CD4-positive, alpha-beta T cell treated with Interleukin-12 subunit alpha and Interleukin-12 subunit beta, for 1 hour (primary cell): ENCODE measurements around the gene VCAN.

Experiments
- DNase-seq: peaks from one replicate; pipeline ENCODE4 v3.0.0-alpha.2; 2020

The VCAN gene

DNA sequence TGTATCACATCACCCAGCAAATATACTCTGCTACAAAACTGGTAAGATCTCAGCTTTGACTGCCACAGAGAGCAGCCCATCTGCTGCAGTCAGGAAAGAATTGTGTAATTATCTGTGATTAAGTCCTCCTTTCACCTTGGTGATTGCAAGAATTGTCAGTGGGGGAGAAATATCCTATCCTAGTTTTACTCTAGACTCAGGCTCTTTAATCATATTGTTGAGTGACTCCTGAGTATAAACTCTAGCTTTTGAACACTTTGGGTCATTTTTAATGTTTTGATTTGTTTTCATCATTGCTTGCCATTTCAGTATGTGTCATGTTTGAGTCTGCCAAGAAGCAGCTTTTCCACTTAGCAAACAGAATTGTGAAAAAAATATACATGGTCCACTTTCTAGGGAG is 32.1 kb downstream of the VCAN start:
- DNase-seq: no peak

DNA sequence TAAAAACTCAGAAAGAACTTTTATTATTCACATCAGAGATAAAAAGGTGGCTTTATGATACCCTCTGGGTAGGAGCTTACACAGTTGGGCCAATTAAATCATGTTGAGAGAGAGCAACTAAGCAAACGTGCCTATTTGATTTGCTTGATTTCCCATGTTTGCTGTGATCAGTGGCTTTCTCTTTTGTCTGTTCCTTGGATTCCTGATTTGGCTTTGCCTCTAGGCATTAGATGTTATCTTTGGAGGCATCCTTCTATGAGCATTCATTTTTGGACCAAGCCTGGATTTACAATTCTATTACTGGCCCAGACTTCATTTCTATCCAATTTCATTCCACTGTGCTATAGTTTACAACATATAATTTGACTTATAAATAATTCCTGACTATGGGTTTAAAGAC is 35.9 kb downstream of the VCAN start:
- no peak for DNase-seq

DNA sequence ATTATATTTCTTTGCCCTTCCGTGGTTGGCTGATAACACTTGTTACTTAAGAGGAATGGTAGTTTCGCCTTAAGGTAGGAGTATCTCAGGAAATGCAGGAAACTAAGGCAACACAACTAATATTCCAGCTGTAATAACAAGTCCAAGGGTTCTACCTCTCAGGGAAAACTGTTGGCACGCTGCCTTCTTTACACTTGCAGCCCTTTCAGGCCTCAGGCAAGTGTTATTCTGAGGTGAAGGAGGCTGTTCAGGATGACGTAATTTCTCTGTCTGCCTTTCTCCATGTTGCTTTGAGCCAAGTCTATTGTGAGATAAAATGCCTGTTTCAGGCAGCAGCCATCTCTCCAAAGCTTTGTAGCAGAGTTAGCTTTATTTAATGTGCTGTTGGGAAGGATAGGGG is 38.0 kb downstream of the VCAN start:
- no peak for DNase-seq

DNA sequence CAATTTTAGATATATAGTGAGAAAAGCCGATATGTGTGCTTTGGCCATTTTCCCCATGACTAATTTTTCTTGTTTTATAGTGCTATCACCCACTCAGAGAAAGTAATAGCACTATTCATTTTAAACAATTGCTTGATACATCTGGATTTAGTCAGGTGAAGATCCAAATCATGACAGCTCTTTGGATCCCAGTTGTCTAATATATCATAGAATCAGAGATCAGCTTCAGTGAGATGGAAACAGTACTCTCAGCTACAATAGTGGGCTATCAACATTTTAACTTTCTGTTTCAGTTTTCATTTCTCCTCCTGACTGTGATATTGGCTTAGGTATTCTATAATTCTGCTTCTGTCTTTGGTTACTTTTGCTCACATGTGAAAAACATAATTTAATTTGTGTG is 38.7 kb downstream of the VCAN start:
- DNase-seq: no peak

DNA sequence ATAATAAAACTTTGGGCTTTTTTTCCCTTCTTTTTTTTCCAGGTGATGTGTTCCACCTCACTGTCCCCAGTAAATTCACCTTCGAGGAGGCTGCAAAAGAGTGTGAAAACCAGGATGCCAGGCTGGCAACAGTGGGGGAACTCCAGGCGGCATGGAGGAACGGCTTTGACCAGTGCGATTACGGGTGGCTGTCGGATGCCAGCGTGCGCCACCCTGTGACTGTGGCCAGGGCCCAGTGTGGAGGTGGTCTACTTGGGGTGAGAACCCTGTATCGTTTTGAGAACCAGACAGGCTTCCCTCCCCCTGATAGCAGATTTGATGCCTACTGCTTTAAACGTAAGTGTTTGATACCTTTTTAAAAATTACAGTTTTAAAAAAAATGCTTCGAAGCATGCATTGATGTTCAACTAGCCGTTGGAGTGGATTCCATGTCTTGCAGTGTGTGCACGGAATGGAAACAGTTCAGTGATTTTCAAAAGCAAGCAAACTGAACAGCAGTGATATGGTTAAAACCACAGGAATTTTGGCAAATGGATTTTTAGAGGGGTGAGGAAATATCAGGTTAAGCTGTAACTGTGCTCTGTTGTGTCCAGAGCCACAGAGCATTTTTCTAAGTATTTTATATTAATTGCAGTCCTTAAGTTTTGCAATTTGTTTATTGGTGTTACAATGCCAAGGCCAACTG is 40.7 kb downstream of the VCAN start:
- DNase-seq: no peak

DNA sequence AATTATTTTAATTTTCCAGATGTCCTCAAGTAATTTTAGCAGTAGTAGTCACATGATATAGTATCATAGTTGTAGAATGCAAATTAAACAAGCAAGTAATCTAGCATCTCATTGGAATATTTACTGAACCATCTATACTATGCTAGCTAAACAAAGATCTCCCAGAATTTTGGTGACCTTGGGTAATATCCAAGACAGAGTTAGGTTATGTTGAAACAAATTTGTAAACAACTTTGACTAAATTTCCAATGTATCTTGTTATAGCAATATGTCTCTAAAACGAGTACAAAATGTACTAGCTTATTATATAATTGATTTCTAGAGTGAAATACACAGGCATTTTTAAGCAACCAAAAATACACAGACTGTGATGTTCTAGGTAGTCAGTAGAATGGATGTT is 41.5 kb downstream of the VCAN start:
- DNase-seq: no peak

DNA sequence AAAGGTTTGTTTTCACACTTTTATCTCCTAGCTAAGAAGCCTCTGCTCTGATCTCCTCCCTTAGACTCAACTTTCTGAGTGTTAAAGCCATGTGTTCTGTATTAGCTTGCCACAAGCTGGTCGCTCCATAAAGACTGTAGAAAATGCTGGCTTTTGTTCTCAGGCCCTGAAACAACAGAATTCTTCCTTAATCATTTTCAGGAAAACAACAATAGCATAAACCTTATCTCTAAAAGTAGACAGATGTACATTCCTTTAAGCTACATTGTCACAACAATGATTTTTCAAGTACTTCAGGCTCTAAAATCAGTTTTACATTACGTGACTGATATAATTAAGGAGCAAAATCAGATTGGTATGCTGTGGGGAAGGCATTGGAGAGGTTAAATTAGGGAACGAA is 41.9 kb downstream of the VCAN start:
- no peak for DNase-seq

DNA sequence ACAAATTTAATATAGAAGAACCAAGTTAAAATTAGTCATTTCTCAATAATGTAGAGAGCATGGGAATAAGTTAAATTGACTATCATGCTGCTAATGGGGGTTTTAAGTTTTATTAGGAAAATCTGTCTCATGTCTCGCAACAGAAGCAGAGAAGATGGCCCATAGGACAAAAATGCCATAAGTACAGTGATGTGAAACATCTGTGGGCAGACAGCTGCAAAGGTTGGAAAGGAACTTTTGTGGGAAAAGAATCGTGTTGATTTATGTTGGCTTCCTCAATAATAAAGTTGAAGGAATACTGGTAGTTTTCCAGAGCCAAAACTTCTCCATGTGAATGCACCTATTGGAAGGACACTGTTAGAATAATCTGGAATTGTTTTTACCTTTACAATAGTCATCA is 44.8 kb downstream of the VCAN start:
- DNase-seq: no peak

DNA sequence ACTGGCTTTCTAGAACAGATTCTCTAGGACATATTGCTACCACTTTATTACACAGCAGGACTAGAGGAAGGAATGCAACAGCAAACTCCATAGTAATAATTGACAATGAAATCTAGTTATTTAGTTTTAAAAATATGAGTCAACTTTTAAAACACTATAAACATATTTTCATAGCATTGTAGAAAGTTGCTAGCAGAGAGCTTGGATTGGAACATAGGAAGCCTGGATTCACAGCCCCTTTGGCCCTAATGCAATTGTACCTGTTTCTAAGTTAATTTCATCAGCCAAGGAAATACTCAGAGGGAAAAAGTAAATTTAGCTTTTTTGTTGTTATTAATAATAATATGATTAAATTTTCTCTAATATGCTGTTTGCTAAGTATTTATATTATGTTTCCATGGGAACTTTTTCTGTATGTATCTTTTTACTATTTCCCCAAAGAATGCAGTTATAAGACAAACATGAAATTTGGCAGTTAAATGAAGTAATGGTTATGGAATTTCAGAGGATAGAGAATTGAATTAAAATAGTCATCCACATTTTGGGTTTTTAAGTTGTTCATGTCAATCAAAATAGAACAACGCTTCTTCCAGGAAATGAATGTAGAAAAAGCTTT is 45.6 kb downstream of the VCAN start:
- DNase-seq: no peak

DNA sequence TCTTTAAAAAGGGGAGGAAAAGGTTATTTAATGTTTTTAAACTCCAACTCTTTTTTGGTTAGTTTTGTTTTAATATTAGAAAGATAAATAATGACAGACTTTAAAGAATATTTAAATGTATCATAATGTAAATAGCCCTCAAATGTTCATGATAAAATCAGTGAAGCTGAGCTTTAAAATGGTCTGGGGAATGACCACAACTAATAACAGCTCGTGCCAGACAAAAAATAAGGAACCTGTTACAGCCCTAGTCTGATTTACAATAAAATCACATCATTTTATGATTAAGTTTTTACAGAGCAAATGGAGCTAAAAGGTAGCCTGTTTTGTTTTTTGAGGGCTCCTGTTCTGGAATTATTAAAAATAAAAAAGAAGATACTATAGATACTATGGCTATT is 46.1 kb downstream of the VCAN start:
- DNase-seq: no peak

DNA sequence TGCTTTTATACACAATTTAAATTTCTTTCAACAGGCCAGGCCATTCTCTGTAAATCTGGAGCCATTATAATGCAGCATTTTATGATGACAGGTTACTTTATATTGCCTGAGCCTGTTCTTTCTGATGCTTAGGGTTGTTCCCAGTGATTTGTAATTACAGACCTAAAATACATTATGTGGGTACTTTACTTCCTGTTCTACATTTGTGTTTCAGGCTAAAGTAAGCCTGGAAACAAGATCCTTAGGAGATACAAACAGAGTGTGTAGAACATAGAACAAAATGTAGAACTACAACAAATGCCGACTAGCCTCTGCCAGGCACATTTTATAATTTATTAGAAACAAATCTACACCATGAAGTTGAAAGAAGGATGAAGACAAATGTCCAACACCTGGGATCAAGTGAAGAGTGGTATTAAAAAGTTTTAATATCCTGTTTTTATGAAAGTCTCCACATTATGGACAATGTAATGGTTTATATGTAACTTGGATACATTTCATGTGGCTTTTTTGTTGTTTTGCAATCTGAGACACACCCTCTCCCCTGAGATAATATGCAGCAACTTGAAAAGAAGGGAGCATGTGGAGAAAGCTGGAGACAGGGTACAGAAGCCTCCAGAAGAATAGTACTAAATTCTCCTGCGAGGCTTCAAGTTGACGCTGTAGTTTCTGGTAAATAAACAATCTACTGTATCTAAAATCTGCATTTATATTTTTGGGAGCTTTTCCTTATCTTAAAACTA is 46.9 kb downstream of the VCAN start:
- DNase-seq: no peak

DNA sequence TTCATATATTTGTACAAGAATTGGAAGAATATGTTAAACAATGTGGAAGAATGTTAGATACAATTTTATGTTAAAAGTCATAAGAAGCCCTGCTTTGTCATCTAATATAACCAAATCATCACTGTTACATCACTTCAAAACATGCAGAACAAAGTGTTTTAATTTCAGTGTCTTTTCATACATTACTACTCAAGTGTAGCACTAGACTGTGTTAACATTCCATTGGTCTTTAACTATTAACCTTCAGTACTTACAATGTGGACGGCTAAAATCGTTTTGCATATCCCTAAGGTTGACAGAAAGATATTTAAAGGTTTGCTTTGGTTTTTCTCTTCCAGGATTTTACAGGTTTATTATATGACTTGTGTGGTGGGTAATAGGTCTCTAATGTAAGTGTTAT is 50.9 kb downstream of the VCAN start:
- DNase-seq: no peak

DNA sequence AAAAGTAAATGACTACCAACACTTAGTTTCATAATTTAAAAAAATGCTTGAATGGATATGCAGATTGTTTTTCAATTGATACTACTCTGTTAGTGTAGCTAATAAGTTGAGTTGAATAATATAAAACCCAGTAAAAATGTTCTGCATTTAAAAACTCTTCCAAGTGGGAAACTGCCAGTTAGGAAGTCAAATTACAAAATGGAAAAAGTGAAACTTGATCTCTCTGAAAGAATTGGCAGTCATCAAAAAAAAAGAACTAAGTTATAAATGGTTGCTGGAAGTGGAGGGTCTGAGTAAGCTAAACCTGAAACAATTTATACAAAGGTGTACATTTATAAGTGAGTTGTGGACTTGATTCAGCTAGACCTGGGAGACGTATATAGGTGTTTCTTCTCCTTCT is 52.4 kb downstream of the VCAN start:
- DNase-seq: no peak

DNA sequence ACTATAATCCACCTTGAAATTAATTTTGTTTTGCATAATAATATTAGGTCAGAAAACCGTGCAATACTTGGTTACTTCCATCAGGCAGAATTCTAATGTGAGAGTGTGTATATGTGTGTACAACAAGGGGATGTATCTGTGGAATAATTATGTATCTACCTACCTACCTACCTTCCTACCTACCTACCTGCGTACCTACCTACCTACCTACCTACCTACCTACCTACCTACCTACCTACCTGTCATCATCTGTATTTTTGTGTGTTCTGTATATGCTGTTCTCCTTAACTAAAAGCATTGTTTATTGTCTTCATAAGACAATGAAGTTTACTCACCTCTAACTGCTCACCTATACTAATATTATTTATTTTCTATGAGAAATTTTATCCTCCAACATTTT is 52.8 kb downstream of the VCAN start:
- no peak for DNase-seq

DNA sequence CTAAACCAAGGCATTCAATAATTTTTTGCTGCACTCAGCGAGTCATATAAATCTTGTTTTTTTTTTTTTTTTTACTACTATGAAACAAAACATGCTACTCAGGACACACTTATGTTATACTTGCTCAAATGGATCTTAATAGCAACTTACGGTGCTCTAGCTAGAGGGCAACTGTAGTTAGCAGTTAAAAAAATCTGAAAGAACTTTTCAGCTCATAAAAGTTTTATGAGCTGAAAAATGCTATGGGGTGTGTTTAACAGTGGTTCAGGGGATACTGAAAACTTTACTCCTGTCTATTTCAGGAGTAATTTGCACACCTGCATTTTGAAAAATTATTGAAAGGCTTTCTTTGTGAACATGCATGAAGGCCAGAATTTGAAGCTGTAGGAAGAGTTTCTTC is 53.4 kb downstream of the VCAN start:
- no peak for DNase-seq

DNA sequence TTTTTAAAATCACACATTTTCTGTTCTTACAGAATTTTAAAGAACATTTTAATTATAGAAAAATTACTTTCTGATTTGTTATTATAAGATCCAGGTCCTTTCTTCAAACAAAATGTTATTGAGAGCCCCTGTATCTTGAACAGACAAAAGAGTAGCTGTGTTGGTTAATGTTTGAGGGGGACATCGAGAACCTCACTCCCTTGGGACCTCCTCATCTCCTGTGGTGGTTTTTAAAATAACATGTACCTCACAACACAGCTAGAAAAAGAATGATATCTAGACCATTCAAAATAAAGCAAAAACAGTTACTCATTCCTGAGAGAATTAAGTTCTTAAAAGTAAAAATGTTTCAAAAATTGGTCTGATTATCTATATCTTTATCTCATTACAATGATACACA is 54.7 kb downstream of the VCAN start:
- no peak for DNase-seq

DNA sequence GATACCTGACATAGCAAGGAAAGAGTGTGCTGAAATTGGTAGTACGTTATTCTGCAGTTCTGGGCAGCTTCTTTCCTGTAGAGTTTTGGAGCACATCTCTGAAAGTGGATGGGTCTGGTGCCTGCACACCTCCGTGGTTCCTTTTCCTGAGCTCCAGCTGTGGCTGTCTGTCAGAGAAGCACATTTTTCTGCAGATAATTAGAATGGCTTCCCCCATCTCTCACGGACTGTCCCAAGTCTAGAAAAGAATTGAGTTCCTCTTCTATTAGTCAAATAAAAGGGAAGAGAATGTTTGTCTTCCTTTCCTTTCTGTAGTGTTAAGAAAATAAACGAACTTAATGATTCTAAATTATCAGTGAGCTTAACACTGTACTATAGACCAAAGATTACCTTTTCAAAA is 55.7 kb downstream of the VCAN start:
- DNase-seq: no peak

DNA sequence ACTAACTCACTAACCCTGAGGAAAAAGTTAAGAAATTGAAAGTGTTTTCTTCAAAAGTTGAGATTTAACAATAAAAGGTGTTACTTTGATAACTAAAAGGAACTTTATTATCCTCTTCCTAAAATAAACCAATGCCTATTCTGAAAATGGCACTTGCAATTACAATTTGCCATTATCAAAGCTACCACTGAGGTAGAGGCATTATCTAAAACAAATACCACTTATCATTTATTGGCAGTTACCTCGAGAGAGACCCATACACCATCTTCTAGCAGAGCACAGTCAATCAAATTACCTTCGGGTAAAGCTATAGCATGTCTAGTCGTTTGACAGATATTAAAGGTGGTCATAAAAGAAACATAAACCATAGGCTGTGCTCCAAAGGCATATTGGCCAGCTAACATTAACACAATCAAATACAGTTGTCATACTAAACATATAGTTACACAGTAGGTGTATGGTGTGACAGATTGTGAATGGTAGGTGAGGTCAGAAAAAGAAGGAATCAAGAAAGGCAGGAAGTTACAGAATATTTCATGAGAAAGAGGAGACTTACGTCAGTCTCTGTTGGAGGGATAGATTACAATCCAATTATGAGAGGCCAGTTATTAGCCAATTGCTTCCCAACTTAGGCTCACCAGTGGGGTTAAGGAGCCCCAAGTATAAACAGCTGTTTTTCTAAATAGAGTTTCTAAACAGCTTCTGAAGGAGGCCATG is 56.3 kb downstream of the VCAN start:
- DNase-seq: no peak

DNA sequence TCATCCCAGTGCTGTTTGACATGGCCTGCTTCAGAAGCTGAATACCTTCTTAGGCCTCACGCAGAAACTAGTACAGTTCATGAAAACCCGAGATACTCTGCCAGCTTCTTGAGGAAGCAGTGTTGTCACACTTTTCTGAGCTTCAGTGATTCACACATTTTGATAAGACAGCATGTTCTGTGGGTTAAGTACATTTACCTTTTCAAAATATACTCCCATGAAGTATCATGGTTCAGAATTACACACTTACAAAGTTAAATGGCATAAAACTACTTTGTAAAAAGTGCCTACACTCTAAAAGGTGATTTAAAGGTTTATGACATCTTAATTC is 56.9 kb downstream of the VCAN start:
- DNase-seq: no peak

DNA sequence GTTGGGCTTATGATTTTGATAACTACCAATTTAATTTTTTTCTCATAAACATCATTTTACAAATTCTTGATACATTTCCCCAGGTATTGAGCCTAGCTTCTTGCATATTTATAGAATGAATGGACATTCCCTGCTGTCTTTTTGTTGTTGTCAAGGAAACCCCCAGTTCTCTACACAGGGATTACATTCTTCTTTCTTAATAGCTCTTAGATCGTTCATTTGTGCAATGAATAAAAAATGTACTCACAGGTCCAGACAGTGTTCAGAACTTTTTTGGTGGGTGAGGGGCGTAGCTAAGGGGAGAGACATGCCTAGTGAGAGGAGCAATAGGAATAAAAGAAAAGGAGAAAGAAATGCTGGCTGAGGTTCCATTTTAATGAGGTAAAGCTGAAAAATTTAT is 58.6 kb downstream of the VCAN start:
- DNase-seq: no peak

DNA sequence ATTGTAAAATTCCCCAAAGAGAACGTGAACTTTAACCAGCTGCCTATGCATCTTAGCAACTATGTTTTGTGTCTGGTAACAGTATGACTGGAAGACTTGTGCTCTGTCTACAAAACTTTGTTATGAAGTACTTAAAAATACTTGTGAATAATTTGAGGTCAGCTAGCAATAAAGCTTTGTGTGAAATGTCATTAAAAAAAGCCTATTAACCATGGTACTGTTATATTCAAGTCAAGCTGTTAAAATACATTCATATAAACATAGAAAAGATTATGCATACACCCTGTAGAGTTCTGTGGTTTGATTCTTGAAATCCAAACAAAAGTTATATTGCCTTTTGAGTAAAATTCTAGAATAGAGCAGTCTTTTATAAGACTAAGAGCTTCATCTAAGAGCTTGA is 60.1 kb downstream of the VCAN start:
- no peak for DNase-seq

DNA sequence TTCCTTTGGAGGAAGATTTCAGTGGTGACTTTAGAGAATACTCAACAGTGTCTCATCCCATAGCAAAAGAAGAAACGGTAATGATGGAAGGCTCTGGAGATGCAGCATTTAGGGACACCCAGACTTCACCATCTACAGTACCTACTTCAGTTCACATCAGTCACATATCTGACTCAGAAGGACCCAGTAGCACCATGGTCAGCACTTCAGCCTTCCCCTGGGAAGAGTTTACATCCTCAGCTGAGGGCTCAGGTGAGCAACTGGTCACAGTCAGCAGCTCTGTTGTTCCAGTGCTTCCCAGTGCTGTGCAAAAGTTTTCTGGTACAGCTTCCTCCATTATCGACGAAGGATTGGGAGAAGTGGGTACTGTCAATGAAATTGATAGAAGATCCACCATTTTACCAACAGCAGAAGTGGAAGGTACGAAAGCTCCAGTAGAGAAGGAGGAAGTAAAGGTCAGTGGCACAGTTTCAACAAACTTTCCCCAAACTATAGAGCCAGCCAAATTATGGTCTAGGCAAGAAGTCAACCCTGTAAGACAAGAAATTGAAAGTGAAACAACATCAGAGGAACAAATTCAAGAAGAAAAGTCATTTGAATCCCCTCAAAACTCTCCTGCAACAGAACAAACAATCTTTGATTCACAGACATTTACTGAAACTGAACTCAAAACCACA is 67.4 kb downstream of the VCAN start:
- DNase-seq: no peak

DNA sequence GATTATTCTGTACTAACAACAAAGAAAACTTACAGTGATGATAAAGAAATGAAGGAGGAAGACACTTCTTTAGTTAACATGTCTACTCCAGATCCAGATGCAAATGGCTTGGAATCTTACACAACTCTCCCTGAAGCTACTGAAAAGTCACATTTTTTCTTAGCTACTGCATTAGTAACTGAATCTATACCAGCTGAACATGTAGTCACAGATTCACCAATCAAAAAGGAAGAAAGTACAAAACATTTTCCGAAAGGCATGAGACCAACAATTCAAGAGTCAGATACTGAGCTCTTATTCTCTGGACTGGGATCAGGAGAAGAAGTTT is 67.9 kb downstream of the VCAN start:
- no peak for DNase-seq

DNA sequence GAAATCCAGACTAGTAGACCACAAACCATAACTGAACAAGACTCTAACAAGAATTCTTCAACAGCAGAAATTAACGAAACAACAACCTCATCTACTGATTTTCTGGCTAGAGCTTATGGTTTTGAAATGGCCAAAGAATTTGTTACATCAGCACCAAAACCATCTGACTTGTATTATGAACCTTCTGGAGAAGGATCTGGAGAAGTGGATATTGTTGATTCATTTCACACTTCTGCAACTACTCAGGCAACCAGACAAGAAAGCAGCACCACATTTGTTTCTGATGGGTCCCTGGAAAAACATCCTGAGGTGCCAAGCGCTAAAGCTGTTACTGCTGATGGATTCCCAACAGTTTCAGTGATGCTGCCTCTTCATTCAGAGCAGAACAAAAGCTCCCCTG is 68.6 kb downstream of the VCAN start:
- DNase-seq: no peak
